Hepatocyte (in vitro differentiated cells): ENCODE data around the gene KTI12. TPM values are rescaled to one million over a fixed set of nuclear protein-coding genes. Genes with fewer than 3 reads are reported as not detected.

Experiments
- DNase-seq: peaks from one replicate; pipeline ENCODE4 v3.0.0-alpha.2; 2016; ENCODE audit warnings: low spot score
- H2AFZ ChIP-seq: fragments of 200-600 bp; sonication (generic); 2 replicates; pipeline ENCODE4 v1.6.0; 2016; ENCODE audit warnings: antibody characterized with exemption, mild to moderate bottlenecking
- H3K27ac ChIP-seq: fragments of 200-600 bp; sonication (generic); 2 replicates; pipeline ENCODE4 v1.5.1; 2016; ENCODE audit warnings: mild to moderate bottlenecking
- H3K27me3 ChIP-seq: fragments of 200-600 bp; sonication (generic); 2 replicates; pipeline ENCODE4 v1.6.1; 2016
- H3K36me3 ChIP-seq: fragments of 200-600 bp; sonication (generic); replicated peaks from 2 replicates; pipeline ENCODE4 v1.5.1; 2016; ENCODE audit warnings: low read depth; ENCODE audit not compliant: insufficient read depth
- H3K4me1 ChIP-seq: fragments of 200-600 bp; sonication (generic); 2 replicates; pipeline ENCODE4 v1.5.1; 2016; ENCODE audit warnings: mild to moderate bottlenecking, moderate library complexity; ENCODE audit not compliant: insufficient read depth
- H3K4me2 ChIP-seq: fragments of 200-600 bp; sonication (generic); 2 replicates; pipeline ENCODE4 v1.6.0; 2016
- H3K4me3 ChIP-seq: fragments of 200-600 bp; sonication (generic); 2 replicates; pipeline ENCODE4 v1.5.1; 2016; ENCODE audit warnings: mild to moderate bottlenecking
- H3K79me2 ChIP-seq: fragments of 200-600 bp; sonication (generic); 2 replicates; pipeline ENCODE4 v1.6.0; 2017; ENCODE audit warnings: mild to moderate bottlenecking
- H3K9me2 ChIP-seq: fragments of 200-600 bp; sonication (generic); replicated peaks from 2 replicates; pipeline ENCODE4 v1.6.0; 2017; ENCODE audit warnings: mild to moderate bottlenecking; ENCODE audit not compliant: insufficient read depth
- H3K9me3 ChIP-seq: fragments of 200-600 bp; sonication (generic); 2 replicates; pipeline ENCODE4 v1.5.1; 2016; ENCODE audit warnings: low read depth, mild to moderate bottlenecking
- H4K20me1 ChIP-seq: fragments of 200-600 bp; sonication (generic); 2 replicates; pipeline ENCODE4 v1.6.0; 2016; ENCODE audit warnings: mild to moderate bottlenecking; ENCODE audit not compliant: insufficient read depth, poor library complexity, severe bottlenecking
- EZH2 ChIP-seq: fragments of 200-600 bp; sonication (generic); IDR thresholded peaks from 2 replicates; pipeline ENCODE4 v1.6.1; 2016; ENCODE audit warnings: antibody characterized with exemption, mild to moderate bottlenecking, borderline replicate concordance
- EZH2phosphoT487 ChIP-seq: fragments of 200-600 bp; sonication (generic); IDR thresholded peaks from one replicate; pipeline ENCODE4 v1.6.1; 2018; ENCODE audit warnings: antibody characterized with exemption, mild to moderate bottlenecking, low read depth, moderate library complexity; ENCODE audit not compliant: unreplicated experiment, severe bottlenecking
- WGBS: methylation state at CpG from one replicate; pipeline ENCODE4 v1.1.6; 2016; ENCODE audit warnings: low lambda C conversion rate; ENCODE audit errors: missing lambda C conversion rate; 5-methylcytosine and 5-hydroxymethylcytosine counted together
- polyA plus RNA-seq: library from polyadenylated mRNA; unstranded; fragments of >200 nt; fragmentation: Nextera tagmentation; extraction: Ambion mirVana; gene quantifications from 2 replicates; pipeline ENCODE4 v1.2.1, GENCODE V29; 2016
- total RNA-seq: library from RNA; depleted of rRNA; stranded (reverse); fragments of >200 nt; gene quantifications from 2 replicates; pipeline ENCODE4 v1.2.3, GENCODE V29; 2014
- TF ChIP-seq, protein P1 (sequence below): fragments of 200-600 bp; sonication (generic); IDR thresholded peaks from 2 replicates; pipeline ENCODE4 v1.5.1; 2016; ENCODE audit warnings: antibody characterized with exemption, mild to moderate bottlenecking; ENCODE audit not compliant: poor library complexity

KTI12 gene
- total and polyA plus RNA-seq, 2 experiments from 2014 or later: 10.4 to 14.8 TPM

DNA sequence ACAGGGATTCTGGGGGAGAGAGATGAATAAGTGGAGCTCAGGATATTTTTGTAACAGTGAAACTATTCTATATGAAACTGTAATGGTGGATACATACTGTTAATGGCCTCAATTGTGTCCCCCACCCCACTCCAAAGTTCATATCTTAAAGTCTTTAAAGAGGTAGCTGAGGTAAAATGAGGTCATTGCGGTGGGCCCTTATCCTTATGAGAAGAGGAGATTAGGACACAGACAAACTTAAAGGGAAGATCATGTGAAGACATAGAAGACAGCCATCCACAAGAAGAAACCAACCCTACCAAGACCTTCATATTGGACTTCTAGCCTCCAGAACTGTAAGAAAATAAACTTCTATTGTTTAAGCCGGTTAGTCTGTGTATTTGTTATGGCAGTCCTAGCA is 11.6 kb upstream of the KTI12 start:
- H3K27ac ChIP-seq: no peak overlapping the region
- no peak overlapping the region for H3K4me2 ChIP-seq
- no peak overlapping the region for H2AFZ ChIP-seq
- no peaks in the 10 kb centered on the region for H3K36me3 ChIP-seq
- no peak for DNase-seq
- H4K20me1 ChIP-seq: peaks cover 5% of the 10 kb centered on the region
- no peak overlapping the region for H3K4me3 ChIP-seq
- TF ChIP-seq EZH2phosphoT487 (no peak), EZH2 (no peak)
- WGBS: 94% methylated on average over 2 of the region's 2 CpGs
- no peaks in the 10 kb centered on the region for H3K27me3 ChIP-seq
- peaks cover 74% of the 10 kb centered on the region for H3K79me2 ChIP-seq
- no peaks in the 10 kb centered on the region for H3K9me2 ChIP-seq
- H3K4me1 ChIP-seq: no peaks in the 10 kb centered on the region
- no peaks in the 10 kb centered on the region for H3K9me3 ChIP-seq

DNA sequence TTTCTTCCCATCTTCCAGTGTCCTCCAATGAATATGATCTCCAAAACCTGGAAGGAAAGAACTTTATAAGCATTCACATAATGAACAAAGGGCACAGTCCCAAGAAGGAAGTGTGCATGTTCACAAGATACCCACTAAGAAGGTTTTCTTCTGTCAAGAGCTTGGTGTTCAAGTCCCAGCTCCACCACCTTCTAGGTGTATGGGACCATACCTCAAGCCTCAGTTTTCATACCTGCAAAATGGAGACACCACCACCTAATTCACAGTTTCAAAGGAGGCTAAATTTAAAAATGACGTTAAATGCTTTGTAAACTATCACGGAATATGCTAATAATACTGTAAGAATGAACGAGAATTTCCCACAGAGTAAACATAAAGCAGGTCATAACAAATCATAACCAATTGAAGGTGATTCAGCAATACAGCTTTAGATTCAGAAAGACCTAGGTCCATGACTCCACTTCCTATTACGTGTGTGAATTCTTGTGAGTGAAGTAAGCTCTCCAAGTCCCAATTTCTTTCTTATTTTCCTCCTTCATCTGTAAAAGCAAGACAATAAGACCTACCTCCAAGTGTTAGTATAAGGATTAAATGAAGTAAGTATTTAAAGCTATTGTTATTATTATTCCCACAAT is 8.1 kb upstream of the KTI12 start:
- WGBS: 97% methylated on average over 4 of the region's 4 CpGs
- Histone ChIP-seq H4K20me1 (peaks cover 5% of the 10 kb centered on the region), H3K27me3 (no peaks in the 10 kb centered on the region), H3K9me2 (no peaks in the 10 kb centered on the region), H3K9me3 (no peaks in the 10 kb centered on the region), H3K79me2 (peaks cover 39% of the 10 kb centered on the region), H3K4me2 (no peak overlapping the region), H3K36me3 (no peaks in the 10 kb centered on the region), H3K27ac (no peak overlapping the region), H2AFZ (no peak overlapping the region), H3K4me3 (no peak overlapping the region), H3K4me1 (peaks cover 9% of the 10 kb centered on the region)
- TF ChIP-seq, protein P1, sequence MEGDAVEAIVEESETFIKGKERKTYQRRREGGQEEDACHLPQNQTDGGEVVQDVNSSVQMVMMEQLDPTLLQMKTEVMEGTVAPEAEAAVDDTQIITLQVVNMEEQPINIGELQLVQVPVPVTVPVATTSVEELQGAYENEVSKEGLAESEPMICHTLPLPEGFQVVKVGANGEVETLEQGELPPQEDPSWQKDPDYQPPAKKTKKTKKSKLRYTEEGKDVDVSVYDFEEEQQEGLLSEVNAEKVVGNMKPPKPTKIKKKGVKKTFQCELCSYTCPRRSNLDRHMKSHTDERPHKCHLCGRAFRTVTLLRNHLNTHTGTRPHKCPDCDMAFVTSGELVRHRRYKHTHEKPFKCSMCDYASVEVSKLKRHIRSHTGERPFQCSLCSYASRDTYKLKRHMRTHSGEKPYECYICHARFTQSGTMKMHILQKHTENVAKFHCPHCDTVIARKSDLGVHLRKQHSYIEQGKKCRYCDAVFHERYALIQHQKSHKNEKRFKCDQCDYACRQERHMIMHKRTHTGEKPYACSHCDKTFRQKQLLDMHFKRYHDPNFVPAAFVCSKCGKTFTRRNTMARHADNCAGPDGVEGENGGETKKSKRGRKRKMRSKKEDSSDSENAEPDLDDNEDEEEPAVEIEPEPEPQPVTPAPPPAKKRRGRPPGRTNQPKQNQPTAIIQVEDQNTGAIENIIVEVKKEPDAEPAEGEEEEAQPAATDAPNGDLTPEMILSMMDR: no peak
- TF ChIP-seq EZH2: no peak
- TF ChIP-seq EZH2phosphoT487: no peak
- DNase-seq: no peak

DNA sequence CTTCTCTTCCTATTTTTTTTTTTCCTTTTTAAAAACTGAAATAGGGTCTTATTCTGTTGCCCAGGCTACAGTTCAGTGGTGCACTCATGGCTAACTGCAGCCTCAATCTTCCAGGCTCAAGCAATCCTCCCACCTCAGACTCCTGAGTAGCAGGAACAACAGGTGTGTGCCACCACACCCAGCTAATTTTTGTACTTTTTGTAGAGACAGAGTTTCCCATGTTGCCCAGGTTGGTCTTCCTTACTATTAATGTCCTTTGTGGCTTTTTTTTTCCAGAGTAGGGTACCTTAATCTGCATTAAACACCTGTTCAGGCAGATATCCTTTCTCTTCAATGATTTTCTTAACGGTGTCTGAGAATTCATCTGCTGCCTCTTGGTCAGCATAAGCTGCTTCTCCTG is 4.3 kb upstream of the KTI12 start:
- H4K20me1 ChIP-seq: no peaks in the 10 kb centered on the region
- DNase-seq: no peak
- H3K36me3 ChIP-seq: no peaks in the 10 kb centered on the region
- no peaks in the 10 kb centered on the region for H3K9me2 ChIP-seq
- no peak overlapping the region for H2AFZ ChIP-seq
- H3K4me3 ChIP-seq: no peak overlapping the region
- no peaks in the 10 kb centered on the region for H3K9me3 ChIP-seq
- TF ChIP-seq EZH2 (no peak), EZH2phosphoT487 (no peak)
- TF ChIP-seq, protein P1: no peak
- H3K4me1 ChIP-seq: peaks cover 14% of the 10 kb centered on the region
- 82% methylated on average over 1 of the region's 1 CpG for WGBS
- peak overlapping the region; percentile 40 for H3K4me2 ChIP-seq
- peak overlapping the region; percentile 39 for H3K27ac ChIP-seq
- H3K79me2 ChIP-seq: peaks cover 5% of the 10 kb centered on the region
- no peaks in the 10 kb centered on the region for H3K27me3 ChIP-seq

DNA sequence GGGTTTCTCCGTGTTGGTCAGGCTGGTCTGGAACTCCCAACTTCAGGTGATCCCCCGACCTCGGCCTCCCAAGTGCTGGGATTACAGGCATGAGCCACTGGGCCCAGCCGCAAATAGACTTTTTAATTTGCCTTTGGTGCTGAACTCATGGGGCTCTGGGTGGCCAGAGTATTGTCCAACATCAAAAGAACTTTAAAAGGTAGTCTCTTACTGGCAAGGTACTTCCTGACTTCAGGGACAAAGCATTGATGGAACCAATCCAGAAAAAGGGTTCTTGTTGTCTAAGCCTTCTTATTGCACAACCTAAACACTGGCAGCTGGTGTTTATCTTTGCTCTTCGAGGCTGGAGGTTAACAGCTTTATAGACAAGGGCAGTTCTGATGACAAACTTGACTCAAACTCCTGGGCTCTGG is 3.8 kb upstream of the KTI12 start:
- Histone ChIP-seq H3K4me2 (peak overlapping the region; percentile 40), H2AFZ (no peak overlapping the region), H3K4me1 (peaks cover 16% of the 10 kb centered on the region), H3K27me3 (no peaks in the 10 kb centered on the region), H3K9me3 (no peaks in the 10 kb centered on the region), H3K79me2 (peaks cover 7% of the 10 kb centered on the region), H4K20me1 (peaks cover 4% of the 10 kb centered on the region), H3K9me2 (no peaks in the 10 kb centered on the region), H3K27ac (peak overlapping the region; percentile 49), H3K36me3 (no peaks in the 10 kb centered on the region), H3K4me3 (no peak overlapping the region)
- TF ChIP-seq EZH2: no peak
- TF ChIP-seq, protein P1: no peak
- TF ChIP-seq EZH2phosphoT487: no peak
- WGBS: 63% methylated on average over 5 of the region's 5 CpGs
- DNase-seq: peak; percentile 42
